Measurements from ENCODE around the gene CD36. TPM values are rescaled to one million over a fixed set of nuclear protein-coding genes. Genes with fewer than 3 reads are reported as not detected.

The CD36 gene
- total RNA-seq, 1 experiment from 2014 or later = 0.28 TPM

GRCh38 chr7:80649011-80649410 is 10.6 kb downstream of the CD36 start:
- H3K9me3 Mint-ChIP-seq = no peaks in the 10 kb centered on the region
- no peak overlapping the region for H3K27ac Mint-ChIP-seq
- no peak for DNase-seq
- Histone ChIP-seq H4K5ac (ENCODE audit: insufficient read length, low read depth, low read length) (no peak overlapping the region), H3K23me2 (ENCODE audit: insufficient read length, low read depth, low read length, poor library complexity, severe bottlenecking) (no peaks in the 10 kb centered on the region), H3K14ac (ENCODE audit: insufficient read depth, low read length) (no peak overlapping the region), H2BK12ac (ENCODE audit: insufficient read length, low read depth, low read length) (no peak overlapping the region), H2BK15ac (ENCODE audit: low read depth, low read length) (no peak overlapping the region), H3K4me1 (ENCODE audit: insufficient read depth, low read length) (no peaks in the 10 kb centered on the region), H3K18ac (ENCODE audit: insufficient read length, low read depth, low read length) (no peak overlapping the region), H3K27me3 (ENCODE audit: insufficient read depth, low read length) (no peaks in the 10 kb centered on the region), H3K9ac (ENCODE audit: extremely low read depth, insufficient read length, low read length) (no peak overlapping the region), H3K27ac (ENCODE audit: insufficient read length, low read depth, low read length) (no peak overlapping the region), H4K91ac (ENCODE audit: insufficient read length, low read depth, low read length) (no peak overlapping the region), H3T11ph (ENCODE audit: low read length) (no peak overlapping the region), H4K20me1 (ENCODE audit: control insufficient read depth, insufficient read depth, insufficient read length) (no peaks in the 10 kb centered on the region), H3K56ac (ENCODE audit: insufficient read length, low read depth, low read length) (no peak overlapping the region), H3K79me1 (ENCODE audit: insufficient read depth, low read depth, low read length, poor library complexity, severe bottlenecking) (no peaks in the 10 kb centered on the region), H3K79me2 (ENCODE audit: insufficient read depth, low read length) (no peaks in the 10 kb centered on the region), H4K8ac (replicated peaks; ENCODE audit: insufficient read length, low read depth, low read length) (no peak overlapping the region), H3K4ac (ENCODE audit: low read depth, low read length) (no peak overlapping the region), H2BK120ac (ENCODE audit: low read depth, low read length, poor library complexity, severe bottlenecking) (no peak overlapping the region), H3K23ac (ENCODE audit: insufficient read length, low read depth, low read length) (no peak overlapping the region), H3K9me3 (ENCODE audit: control insufficient read depth, low read depth, low read length) (no peaks in the 10 kb centered on the region), H2BK5ac (ENCODE audit: insufficient read length, low read length) (no peak overlapping the region), H2AK5ac (ENCODE audit: insufficient read length, low read length) (no peak overlapping the region), H2BK20ac (ENCODE audit: low read depth, low read length, poor library complexity, severe bottlenecking) (no peak overlapping the region), H2AFZ (ENCODE audit: low read length) (no peak overlapping the region), H3K4me2 (ENCODE audit: insufficient read depth, insufficient read length, low read length) (no peak overlapping the region)
- H3K27me3 Mint-ChIP-seq (ENCODE audit: low read depth) = no peaks in the 10 kb centered on the region
- H3K4me1 Mint-ChIP-seq = no peaks in the 10 kb centered on the region
- TF ChIP-seq CTCF (conservative IDR thresholded peaks at IDR 0.05) = no peak
- no peaks in the 10 kb centered on the region for H3K36me3 Mint-ChIP-seq (ENCODE audit: insufficient read depth in 1 of 3, low read depth in 3 of 3)
- H3K4me3 Mint-ChIP-seq = no peak overlapping the region
- WGBS (ENCODE audit: extremely low coverage, insufficient read length, low lambda C conversion rate) = no CpG with 5 or more reads among the region's 3 CpGs

All from H9 (cell line).